ENCODE results near the gene PPRC1.

The PPRC1 gene

DNA sequence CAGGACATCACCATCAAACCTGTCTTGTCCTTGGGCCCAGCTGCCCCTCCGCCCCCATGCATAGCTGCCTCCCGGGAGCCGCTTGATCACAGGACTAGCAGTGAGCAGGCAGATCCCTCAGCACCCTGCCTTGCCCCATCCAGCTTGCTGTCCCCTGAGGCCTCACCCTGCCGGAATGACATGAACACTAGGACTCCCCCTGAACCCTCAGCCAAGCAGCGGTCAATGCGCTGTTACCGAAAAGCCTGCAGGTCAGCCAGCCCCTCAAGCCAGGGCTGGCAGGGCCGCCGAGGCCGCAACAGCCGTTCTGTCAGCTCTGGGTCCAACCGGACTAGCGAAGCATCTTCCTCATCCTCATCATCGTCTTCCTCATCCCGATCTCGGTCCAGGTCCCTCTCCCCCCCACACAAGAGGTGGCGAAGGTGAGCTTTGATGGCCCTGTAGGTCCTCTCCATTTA lies 14.2 kb downstream of the PPRC1 start:
- DNase-seq (ENCODE audit: low spot score) = no peak

DNA sequence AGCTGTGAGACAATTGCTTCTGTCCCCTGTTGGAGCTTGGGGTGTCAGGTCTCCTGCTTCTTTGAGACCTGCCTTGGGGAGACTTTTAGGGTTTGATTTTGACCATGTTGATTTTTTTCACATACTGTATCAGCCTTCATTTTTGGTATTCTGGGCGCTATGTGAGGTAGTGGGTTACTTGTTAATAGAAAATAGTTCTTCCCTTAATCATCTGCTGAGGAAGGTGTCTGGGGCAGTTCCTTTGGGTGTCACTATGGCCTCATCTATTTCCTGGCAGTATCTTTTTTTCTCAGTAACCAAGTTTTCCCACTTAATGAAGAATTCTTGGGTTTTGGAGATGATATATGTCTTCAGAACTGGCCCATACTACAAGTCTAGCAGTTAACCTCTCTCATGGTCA lies 14.7 kb downstream of the PPRC1 start:
- no peak for DNase-seq (ENCODE audit: low spot score)

- DNase-seq (ENCODE audit: low spot score) = no peak
These were observed 15.4 kb downstream of the PPRC1 start for GRCh38 chr10:102148275-102148674.

DNA sequence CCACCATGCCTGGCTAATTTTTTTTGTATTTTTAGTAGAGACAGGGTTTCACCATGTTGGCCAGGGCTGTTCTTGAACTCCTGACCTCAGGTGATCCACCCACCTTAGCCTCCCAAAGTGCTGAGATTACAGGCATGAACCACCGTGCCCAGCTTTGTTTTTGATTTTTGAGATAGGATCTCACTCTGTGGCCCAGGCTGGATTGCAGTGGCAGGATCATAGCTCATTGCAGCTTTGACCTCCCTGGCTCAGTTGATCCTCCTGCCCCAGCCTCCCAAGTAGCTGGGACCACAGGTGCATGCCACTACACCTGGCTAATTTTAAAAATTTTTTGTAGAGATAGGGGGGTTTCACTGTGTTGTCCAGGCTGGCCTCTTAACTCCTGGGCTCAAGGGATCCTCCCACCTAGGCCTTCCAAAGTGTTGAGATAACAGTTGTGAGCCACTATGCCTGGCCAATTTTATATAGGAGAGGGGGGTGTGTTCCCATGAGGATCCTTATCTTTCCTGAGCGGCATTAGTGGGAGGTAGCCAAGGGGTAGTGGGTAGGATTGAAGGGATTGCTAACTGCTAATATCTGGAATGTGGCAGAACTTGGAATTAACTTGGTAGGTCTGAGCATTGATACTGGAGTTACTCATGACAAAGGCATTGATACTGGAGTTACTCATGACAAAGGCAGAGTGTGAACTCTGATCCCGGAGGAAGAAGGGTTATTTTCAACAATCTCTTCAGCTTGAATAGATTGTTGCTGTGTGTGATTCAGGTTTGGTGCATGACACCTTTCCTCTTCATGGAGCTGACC lies 18.3 kb downstream of the PPRC1 start:
- DNase-seq (ENCODE audit: low spot score) = no peak

DNA sequence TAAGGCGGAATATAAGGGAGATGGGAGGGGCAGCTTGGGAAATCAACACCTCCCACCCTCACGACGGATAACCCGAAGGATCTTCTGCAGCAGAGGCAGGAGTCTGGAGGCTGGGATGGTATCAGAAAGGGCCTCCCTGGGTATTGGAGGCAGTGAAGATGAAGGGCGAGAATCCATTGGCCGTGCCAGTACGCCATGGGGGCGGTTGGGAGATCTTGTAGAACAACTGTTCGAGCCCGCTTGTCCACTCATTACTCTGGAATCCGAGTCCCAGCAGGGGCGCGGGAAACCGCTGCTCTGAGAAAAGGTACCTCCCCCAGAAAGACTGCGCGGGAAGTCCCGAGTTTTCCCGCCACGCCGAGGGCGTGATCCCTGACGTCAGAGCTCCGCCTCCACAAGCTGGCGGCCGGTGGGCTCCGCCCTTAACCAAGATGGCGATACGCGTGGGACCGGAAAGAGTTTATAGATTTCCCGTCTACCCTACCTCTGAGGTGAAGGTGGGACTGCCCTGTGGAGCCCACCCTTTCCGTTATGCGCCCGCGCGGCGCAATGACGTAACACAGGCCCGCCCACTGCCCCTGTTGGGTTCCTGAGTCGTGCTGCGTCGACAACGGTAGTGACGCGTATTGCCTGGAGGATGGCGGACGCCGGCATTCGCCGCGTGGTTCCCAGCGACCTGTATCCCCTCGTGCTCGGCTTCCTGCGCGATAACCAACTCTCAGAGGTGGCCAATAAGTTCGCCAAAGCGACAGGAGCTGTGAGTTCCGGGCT lies 19.1 kb downstream of the PPRC1 start, which contains the start of gene NOLC1:
Gene NOLC1 (plus strand): TSS at position 616 of the 771 bp plus-strand sequence. CDS start 22 bp downstream, at position 638.
- DNase-seq (ENCODE audit: low spot score) = peak; percentile 99

GRCh38 chr10:102152545-102152890 lies 19.7 kb downstream of the PPRC1 start:
- DNase-seq (ENCODE audit: low spot score) = no peak

- DNase-seq (ENCODE audit: low spot score) = no peak
These were observed 20.3 kb downstream of the PPRC1 start for GRCh38 chr10:102153093-102153620.

DNA sequence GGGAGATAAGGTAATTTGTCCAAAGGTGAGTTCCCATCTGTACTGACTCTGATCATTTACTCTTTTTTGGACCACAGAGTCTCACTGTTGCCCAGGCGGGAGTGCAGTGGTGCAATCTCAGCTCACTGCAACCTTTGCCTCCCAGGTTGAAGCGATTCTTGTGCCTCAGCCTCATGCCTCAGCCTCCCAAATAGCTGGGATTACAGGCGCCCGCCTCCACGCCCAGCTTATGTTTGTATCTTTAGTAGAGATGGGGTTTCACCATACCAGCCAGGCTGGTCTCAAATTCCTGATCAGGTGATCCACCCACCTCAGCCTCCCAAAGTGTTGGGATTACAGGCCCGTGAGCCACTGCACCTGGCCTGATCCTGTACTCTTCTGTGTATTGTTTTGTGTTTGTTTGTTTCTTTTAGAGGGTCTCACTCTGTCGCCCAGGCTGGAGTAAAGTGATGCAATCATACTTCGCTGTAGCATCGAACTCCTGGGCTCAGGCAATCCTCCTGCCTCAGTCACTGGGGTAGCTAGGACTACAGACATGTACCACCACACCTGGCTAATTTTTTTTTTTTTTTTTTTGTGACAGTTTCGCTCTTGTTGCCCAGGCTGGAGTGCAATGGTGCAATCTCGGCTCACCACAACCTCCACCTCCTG lies 21.8 kb downstream of the PPRC1 start:
- DNase-seq (ENCODE audit: low spot score) = no peak

DNA sequence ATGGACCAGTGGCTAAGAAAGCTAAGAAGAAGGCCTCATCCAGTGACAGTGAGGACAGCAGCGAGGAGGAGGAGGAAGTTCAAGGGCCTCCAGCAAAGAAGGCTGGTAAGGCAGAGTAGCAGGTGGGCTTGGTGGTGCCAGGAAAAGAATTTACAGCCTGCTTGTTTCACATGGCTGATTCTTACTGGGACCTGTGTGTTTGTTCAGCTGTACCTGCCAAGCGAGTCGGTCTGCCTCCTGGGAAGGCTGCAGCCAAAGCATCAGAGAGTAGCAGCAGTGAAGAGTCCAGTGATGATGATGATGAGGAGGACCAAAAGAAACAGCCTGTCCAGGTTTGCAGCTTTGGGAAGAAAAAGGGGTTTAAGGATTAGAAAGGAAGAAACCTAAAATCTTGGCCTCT lies 24.4 kb downstream of the PPRC1 start:
- no peak for DNase-seq (ENCODE audit: low spot score)

GRCh38 chr10:102159051-102159597 lies 26.3 kb downstream of the PPRC1 start:
- DNase-seq (ENCODE audit: low spot score) = no peak

DNA sequence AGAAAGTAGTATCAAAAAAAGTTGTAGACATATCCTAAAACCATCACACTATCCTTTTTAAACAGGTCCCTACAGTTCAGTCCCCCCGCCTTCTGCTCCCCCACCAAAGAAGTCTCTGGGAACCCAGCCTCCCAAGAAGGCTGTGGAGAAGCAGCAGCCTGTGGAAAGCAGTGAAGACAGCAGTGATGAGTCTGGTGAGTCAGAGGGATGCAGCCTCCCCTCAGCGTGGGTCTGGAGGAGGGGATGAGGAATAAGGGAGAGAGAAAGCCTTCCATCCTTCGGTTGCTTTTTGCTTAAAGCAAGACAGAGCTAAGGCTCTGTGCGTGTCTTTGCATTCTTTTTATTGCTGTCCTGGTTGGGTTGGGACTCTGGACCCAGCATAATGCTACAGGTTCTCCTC lies 27.0 kb downstream of the PPRC1 start:
- DNase-seq (ENCODE audit: low spot score) = no peak

- no peak for DNase-seq (ENCODE audit: low spot score)
These were observed 30.6 kb downstream of the PPRC1 start for GRCh38 chr10:102163342-102163989.

GRCh38 chr10:102167861-102168260 lies 35.0 kb downstream of the PPRC1 start:
- DNase-seq (ENCODE audit: low spot score) = no peak

DNA sequence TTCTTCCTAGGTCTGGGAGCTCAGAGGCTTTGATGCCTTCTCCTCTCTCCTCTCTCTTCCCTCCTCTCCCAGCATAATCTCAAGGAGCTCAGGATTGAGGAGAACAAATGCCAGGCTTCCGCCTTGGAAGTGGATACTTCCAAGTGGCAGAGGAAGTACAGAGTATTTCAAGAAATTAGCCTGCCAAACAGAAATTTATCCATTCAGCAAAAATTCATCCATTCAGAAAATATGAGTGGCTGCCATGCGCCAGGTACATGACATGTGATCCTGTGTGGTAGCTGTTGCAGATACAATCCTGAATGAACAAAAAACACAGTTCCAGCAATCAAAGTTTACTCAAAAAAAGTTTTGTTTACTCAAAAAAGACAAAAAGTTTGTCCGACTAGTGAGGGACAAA lies 37.8 kb downstream of the PPRC1 start:
- DNase-seq (ENCODE audit: low spot score) = no peak

- no peak for DNase-seq (ENCODE audit: low spot score)
These were observed 39.4 kb downstream of the PPRC1 start for GRCh38 chr10:102172288-102172687.

GRCh38 chr10:102175415-102175814 lies 42.6 kb downstream of the PPRC1 start:
- DNase-seq (ENCODE audit: low spot score) = no peak

DNA sequence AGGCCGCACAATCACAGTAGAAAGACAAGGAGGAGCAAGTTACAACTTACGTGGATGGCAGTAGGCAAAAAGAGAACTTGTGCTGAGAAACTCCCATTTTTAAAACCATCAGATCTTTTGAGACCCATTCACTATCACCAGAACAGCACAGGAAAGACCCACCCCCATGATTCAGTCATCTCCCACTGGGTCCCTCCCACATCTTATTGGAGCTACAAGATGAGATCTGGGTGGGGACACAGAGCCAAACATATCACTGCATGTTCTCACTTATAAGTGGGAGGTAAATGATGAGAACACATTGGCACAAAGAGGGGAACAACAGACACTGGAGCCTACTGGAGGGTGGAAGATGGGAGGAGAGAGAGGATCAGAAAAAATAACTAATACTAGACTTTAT lies 51.8 kb downstream of the PPRC1 start:
- DNase-seq (ENCODE audit: low spot score) = no peak

DNA sequence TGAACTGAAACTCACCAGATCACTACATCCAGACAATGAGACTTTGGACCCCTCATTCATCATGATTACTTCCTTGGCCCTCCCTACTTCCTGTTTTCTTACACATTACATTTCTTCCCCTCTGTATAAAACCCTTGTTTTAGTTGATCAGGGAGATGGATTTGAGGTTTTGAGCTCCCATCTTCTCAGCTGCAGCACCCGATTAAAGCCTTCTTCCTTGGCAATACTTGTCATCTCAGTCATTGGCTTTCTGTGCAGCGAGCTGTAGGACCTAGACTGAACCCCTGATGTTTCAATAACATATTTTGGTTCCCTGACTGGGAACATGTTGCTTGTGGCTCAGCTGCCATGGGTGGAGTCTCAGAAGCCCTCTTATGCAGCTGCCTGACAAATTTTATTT lies 52.4 kb downstream of the PPRC1 start:
- no peak for DNase-seq (ENCODE audit: low spot score)

DNA sequence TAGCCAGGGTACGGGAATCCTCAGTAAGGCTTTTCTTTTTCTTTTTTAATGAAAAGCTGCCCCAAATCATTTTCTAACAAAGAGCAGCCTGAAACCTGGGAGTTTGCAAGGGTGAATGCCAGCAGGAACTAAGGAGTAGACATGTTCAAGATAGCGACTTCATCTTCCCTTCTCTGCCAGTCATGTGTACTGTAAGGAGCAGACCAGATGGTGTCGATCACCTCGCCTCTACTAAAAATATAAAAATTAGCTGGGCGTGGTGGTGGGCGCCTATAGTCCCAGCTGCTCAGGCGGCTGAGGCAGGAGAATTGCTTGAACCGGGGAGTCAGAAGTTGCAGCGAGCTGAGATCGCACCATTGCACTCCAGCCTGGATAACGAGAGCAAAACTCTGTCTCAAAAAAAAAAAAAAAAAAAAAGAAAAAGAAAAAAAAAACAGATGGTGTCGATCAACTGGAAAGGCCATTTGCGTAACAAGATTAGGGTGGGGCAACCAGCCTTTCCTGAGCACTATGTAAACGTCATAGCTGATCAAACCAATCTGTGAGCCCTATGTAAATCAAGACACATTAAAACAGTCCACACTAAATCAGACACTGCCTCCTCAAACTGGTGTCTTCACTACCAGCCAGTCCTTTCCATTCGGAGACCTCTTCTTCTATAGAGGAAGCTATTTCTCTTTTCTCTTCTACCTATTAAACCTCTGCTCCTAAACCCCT lies 53.1 kb downstream of the PPRC1 start:
- no peak for DNase-seq (ENCODE audit: low spot score)

- no peak for DNase-seq (ENCODE audit: low spot score)
These were observed 55.6 kb downstream of the PPRC1 start for GRCh38 chr10:102188298-102188940.
